ENCODE measurements around the gene CYP11A1.
A peak's percentile ranks its signal among the peaks of the same experiment; 100 is the strongest.

Gene CYP11A1

GRCh38 chr15:74291101-74292071, 76.1 kb downstream of the CYP11A1 start:
- peak; percentile 54 for DNase-seq (ENCODE audit: extremely low read depth, low read depth)
- no peak for TF ChIP-seq CTCF (IDR thresholded peaks at IDR 0.05; ENCODE audit: low read depth, low read length, missing control alignments)
- H3K4me3 ChIP-seq (replicated peaks; ENCODE audit: low read depth, low read length) = no peak overlapping the region

- DNase-seq (ENCODE audit: extremely low read depth, low read depth) = no peak
- TF ChIP-seq CTCF (IDR thresholded peaks at IDR 0.05; ENCODE audit: low read depth, low read length, missing control alignments) = no peak
- no peak overlapping the region for H3K4me3 ChIP-seq (replicated peaks; ENCODE audit: low read depth, low read length)
Measured at GRCh38 chr15:74290645-74291044, 76.8 kb downstream of the CYP11A1 start.

GRCh38 chr15:74289671-74290070, 77.8 kb downstream of the CYP11A1 start:
- no peak overlapping the region for H3K4me3 ChIP-seq (replicated peaks; ENCODE audit: low read depth, low read length)
- no peak for DNase-seq (ENCODE audit: extremely low read depth, low read depth)
- no peak for TF ChIP-seq CTCF (IDR thresholded peaks at IDR 0.05; ENCODE audit: low read depth, low read length, missing control alignments)

Data from HFF-Myc (cell line).